Breast epithelium (tissue), 3 donors: ENCODE results near the gene PHF19.

Experiments
- CTCF ChIP-seq, 3 donors: fragments of 450-650 bp; IDR thresholded peaks; one replicate each; pipeline ENCODE4 v1.5.1; 2016 to 2017; ENCODE audit warnings: antibody characterized with exemption in 3 of 3, mild to moderate bottlenecking in 3 of 3, moderate library complexity in 3 of 3
- POLR2A ChIP-seq: fragments of 450-650 bp; IDR thresholded peaks from one replicate; pipeline ENCODE4 v1.6.1; 2016; ENCODE audit warnings: antibody characterized with exemption, mild to moderate bottlenecking, moderate library complexity

- no peak for TF ChIP-seq CTCF (IDR thresholded peaks at IDR 0.05)
- no peak for TF ChIP-seq POLR2A
Measured at GRCh38 chr9:120916991-120917880, 40.2 kb upstream of the PHF19 start.
